GM18951 (cell line): ENCODE results near the gene ABCB7.
"Not testable (repeated sequence)": the region's sequence is repeated elsewhere in the genome, so short reads cannot be mapped to it uniquely, and the experiment has no call there.

Source experiments
- POLR2A ChIP-seq: IDR thresholded peaks from 4 replicates; pipeline ENCODE4 v1.6.1; 2011; ENCODE audit warnings: mild to moderate bottlenecking; ENCODE audit not compliant: insufficient read length, insufficient read depth; ENCODE audit errors: extremely low read depth
- in situ Hi-C: fragments of 300-500 bp; cut with MboI; formaldehyde crosslinking; loops from one replicate; pipeline ENCODE4 v1.12.0; 2022; ENCODE audit warnings: low sequenced_read_pairs, mixed read lengths, inconsistent platforms; ENCODE audit not compliant: unreplicated experiment

ABCB7 gene

GRCh38 chrX:75155827-75156525 lies at the start of gene ABCB7:
Gene ABCB7 (minus strand): TSS chrX:75156283. CDS start chrX:75156272, 11 bp downstream.
- in situ Hi-C loops, result no loop called here
- TF ChIP-seq POLR2A, result peak; percentile 62

- in situ Hi-C loops, result not testable (repeated sequence)
Measured at GRCh38 chrX:75188415-75189206, 32.5 kb upstream of the ABCB7 start.

GRCh38 chrX:75181721-75182120 lies 25.6 kb upstream of the ABCB7 start:
- no peak for TF ChIP-seq POLR2A
- in situ Hi-C loops, result no loop called here

- in situ Hi-C loops, result not testable (repeated sequence)
Measured at GRCh38 chrX:75179536-75180293, 23.6 kb upstream of the ABCB7 start.

- in situ Hi-C loops, result not testable (repeated sequence)
Measured at GRCh38 chrX:75172257-75172890, 16.3 kb upstream of the ABCB7 start.

- no peak for TF ChIP-seq POLR2A
- in situ Hi-C loops, result no loop called here
Measured at GRCh38 chrX:75158054-75158453, 2.0 kb upstream of the ABCB7 start.

GRCh38 chrX:75156531-75156945 lies 455 bp upstream of the ABCB7 start:
- in situ Hi-C loops, result no loop called here
- TF ChIP-seq POLR2A, result no peak

GRCh38 chrX:75155447-75155826 lies 646 bp downstream of the ABCB7 start:
- in situ Hi-C loops, result no loop called here
- TF ChIP-seq POLR2A, result no peak

- in situ Hi-C loops, result no loop called here
Measured at GRCh38 chrX:75154871-75155270, 1.2 kb downstream of the ABCB7 start.

GRCh38 chrX:75151827-75152592 lies 4.1 kb downstream of the ABCB7 start:
- in situ Hi-C loops, result no loop called here
- no peak for TF ChIP-seq POLR2A

More at GRCh38 chrX:75154871-75155270, 1.2 kb downstream of the ABCB7 start:
- TF ChIP-seq POLR2A, result no peak

GRCh38 chrX:75149654-75150053 lies 6.4 kb downstream of the ABCB7 start:
- in situ Hi-C loops, result no loop called here
- no peak for TF ChIP-seq POLR2A

- TF ChIP-seq POLR2A, result no peak
- in situ Hi-C loops, result no loop called here
Measured at GRCh38 chrX:75132672-75133071, 23.4 kb downstream of the ABCB7 start.
